ENCODE measurements around the gene RAB31.

RAB31 gene

GRCh38 chr18:9694174-9694573 is 13.9 kb upstream of the RAB31 start:
- no peak for TF ChIP-seq ZNF398 (tag by site-specific recombination; IDR thresholded peaks at IDR 0.05)
- ChIA-PET POLR2A (no interaction called here), CTCF (interaction anchor here (1.2 kb wide), 1 partner anchor 10 kb away, joined by 3 read pairs; no protein-coding TSS in a partner anchor)

GRCh38 chr18:9694952-9695495 is 13.1 kb upstream of the RAB31 start:
- H3K4me3 ChIP-seq (ENCODE audit: low read depth, low read length), result no peak overlapping the region
- TF ChIP-seq MEIS1 (CRISPR knock-in tag; IDR thresholded peaks at IDR 0.05; ENCODE audit: borderline replicate concordance), result no peak
- H3K9me3 ChIP-seq (ENCODE audit: control insufficient read depth, insufficient read depth, low read depth, low read length), result no peaks in the 10 kb centered on the region
- H3K4me1 ChIP-seq (ENCODE audit: control insufficient read depth, insufficient read depth, low read length), result peaks cover 4% of the 10 kb centered on the region
- POLR2A ChIA-PET, result no interaction called here
- no peak overlapping the region for H3K27ac ChIP-seq (ENCODE audit: extremely low read depth, low read depth, low read length)
- CTCF ChIA-PET, result interaction anchor here (1.2 kb wide), 1 partner anchor 9 kb away, joined by 3 read pairs; no protein-coding TSS in a partner anchor
- no peaks in the 10 kb centered on the region for H3K36me3 ChIP-seq (ENCODE audit: control insufficient read depth in 2 of 2, insufficient read depth in 1 of 2, low read length in 2 of 2)

More at GRCh38 chr18:9694174-9694573, 13.9 kb upstream of the RAB31 start:
- Histone ChIP-seq H3K27ac (ENCODE audit: extremely low read depth, low read depth, low read length) (no peak overlapping the region), H3K4me3 (ENCODE audit: low read depth, low read length) (no peak overlapping the region), H3K4me1 (ENCODE audit: control insufficient read depth, insufficient read depth, low read length) (no peaks in the 10 kb centered on the region), H3K36me3 (ENCODE audit: control insufficient read depth in 2 of 2, insufficient read depth in 1 of 2, low read length in 2 of 2) (no peaks in the 10 kb centered on the region), H3K9me3 (ENCODE audit: control insufficient read depth, insufficient read depth, low read depth, low read length) (no peaks in the 10 kb centered on the region)

- peaks cover 7% of the 10 kb centered on the region for H3K4me1 ChIP-seq (ENCODE audit: control insufficient read depth, insufficient read depth, low read length)
- ChIA-PET CTCF (no interaction called here), POLR2A (no interaction called here)
- no peak for TF ChIP-seq ZNF114 (tag by site-specific recombination; IDR thresholded peaks at IDR 0.05)
- TF ChIP-seq RBAK (tag by site-specific recombination; IDR thresholded peaks at IDR 0.05), result no peak
- TF ChIP-seq ZSCAN23 (tag by site-specific recombination; IDR thresholded peaks at IDR 0.05), result no peak
- no peak for TF ChIP-seq HOXC10 (CRISPR knock-in tag; IDR thresholded peaks at IDR 0.05)
- no peak for TF ChIP-seq PBX3 (CRISPR knock-in tag; IDR thresholded peaks at IDR 0.05)
- no peak for TF ChIP-seq ZNF341 (tag by site-specific recombination; IDR thresholded peaks at IDR 0.05; ENCODE audit: low read depth)
- TF ChIP-seq REPIN1 (tag by site-specific recombination; IDR thresholded peaks at IDR 0.05; ENCODE audit: low read depth), result no peak
- no peak for TF ChIP-seq CTCF (tag by site-specific recombination; IDR thresholded peaks at IDR 0.05)
- no peak for TF ChIP-seq ZNF362 (tag by site-specific recombination; IDR thresholded peaks at IDR 0.05)
- no peak for TF ChIP-seq TCF7L2 (IDR thresholded peaks at IDR 0.05; ENCODE audit: borderline replicate concordance, low read depth, low read length)
- TF ChIP-seq ZSCAN16 (tag by site-specific recombination; IDR thresholded peaks at IDR 0.05), result no peak
- H3K4me3 ChIP-seq (ENCODE audit: low read depth, low read length), result no peak overlapping the region
- no peaks in the 10 kb centered on the region for H3K9me3 ChIP-seq (ENCODE audit: control insufficient read depth, insufficient read depth, low read depth, low read length)
- no peak overlapping the region for H3K27ac ChIP-seq (ENCODE audit: extremely low read depth, low read depth, low read length)
- H3K36me3 ChIP-seq (ENCODE audit: control insufficient read depth in 2 of 2, insufficient read depth in 1 of 2, low read length in 2 of 2), result no peaks in the 10 kb centered on the region
These were observed 12.5 kb upstream of the RAB31 start for GRCh38 chr18:9695605-9696004.
